OCI-LY3 (cell line): ENCODE data around the gene ZC3H7B.

ENCODE experiments used
- CTCF ChIP-seq: fragments of 200-600, 300-600 bp; sonication (generic); IDR thresholded peaks from 2 replicates; pipeline ENCODE4 v1.5.1; 2014; ENCODE audit warnings: antibody characterized with exemption, low read length, low read depth
- EZH2phosphoT487 ChIP-seq: fragments of 200-600 bp; shearing (Covaris generic); IDR thresholded peaks from 2 replicates; pipeline ENCODE4 v1.6.1; 2018; ENCODE audit warnings: antibody characterized with exemption, mixed run types, low read depth

- TF ChIP-seq CTCF, result peak; percentile 6; the same call in 1 of the 2 replicates
- TF ChIP-seq EZH2phosphoT487, result no peak
Observed at GRCh38 chr22:41302021-41302767, 869 bp downstream of the ZC3H7B start.
